ENCODE measurements around the gene MME.

Gene MME

DNA sequence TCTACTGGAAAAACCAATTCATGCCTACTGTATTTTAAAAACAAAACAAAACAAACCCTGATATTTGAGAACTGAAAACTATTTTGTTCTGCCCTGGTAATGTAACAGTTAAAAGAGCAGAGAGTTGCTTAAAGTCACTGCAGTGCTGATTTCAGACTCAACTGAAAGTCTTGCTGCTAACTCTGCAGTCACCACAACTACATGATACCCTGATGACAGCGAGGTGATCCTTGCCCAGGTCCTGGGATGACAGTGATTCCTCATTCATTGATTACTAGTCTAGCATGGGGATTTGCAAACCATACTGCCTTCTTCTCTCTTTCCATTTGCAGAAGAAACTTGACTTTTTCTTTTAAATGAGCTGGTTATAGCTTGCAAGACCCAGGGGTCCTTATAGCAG, 67.5 kb downstream of the MME start:
- no peak for DNase-seq (ENCODE audit: low read depth in 2 of 2)

DNA sequence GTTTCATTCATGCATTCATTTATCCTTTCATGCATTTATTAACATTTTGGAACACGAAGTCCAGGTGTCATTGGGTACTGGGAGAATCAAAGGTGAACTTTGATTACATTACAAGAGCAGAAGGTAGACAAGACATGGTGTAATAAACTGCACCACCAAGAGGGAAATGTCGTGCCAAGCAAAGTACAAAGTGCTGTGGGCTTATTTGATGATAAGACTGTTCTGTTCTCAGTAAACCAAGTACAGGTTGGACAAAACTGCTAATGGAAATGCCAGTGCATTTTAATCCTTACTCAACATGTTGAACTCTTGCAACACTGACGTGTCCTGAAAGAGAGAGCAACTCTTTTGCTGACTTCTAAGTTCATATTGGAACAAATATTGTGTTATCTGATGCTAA, 69.4 kb downstream of the MME start:
- no peak for DNase-seq (ENCODE audit: low read depth in 2 of 2)

GRCh38 chr3:155153242-155154186, 73.4 kb downstream of the MME start:
- no peak for DNase-seq (ENCODE audit: low read depth in 2 of 2)

- no peak for DNase-seq (ENCODE audit: low read depth in 2 of 2)
Measured at GRCh38 chr3:155154255-155154654, 74.1 kb downstream of the MME start.

- no peak for DNase-seq (ENCODE audit: low read depth in 2 of 2)
Measured at GRCh38 chr3:155158346-155159037, 78.4 kb downstream of the MME start.

GRCh38 chr3:155159301-155159700, 79.2 kb downstream of the MME start:
- no peak for DNase-seq (ENCODE audit: low read depth in 2 of 2)

DNA sequence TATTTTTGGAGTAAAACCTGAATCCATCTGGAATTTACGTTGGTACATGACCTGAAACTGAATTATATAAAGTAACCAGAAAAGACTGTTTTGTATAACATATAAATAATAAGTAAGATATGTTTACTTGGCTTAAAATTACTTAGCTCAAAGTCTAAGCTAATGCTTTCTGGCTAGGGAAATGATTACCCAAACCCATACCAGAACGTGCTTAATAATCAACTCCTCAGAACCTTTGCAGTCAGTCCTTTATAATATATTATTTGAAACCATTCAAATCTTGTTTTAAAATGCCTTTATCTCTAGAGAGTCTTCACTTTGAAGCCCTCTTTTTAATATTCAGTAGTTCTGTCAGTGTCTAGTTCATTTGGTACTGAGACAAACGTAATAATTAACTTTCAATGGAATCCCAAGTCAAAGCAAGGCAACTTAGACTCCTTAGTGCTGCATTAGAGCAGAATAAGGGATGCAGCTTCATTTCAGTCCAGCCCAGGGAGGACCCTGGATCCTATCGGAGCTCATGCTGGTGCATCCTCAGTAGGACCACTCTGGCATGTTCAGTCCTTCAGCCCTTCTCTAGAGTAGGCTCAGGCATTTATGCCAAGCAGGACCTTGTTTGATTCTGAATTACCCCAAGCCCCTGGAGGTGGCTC, 81.6 kb downstream of the MME start:
- no peak for DNase-seq (ENCODE audit: low read depth in 2 of 2)

DNA sequence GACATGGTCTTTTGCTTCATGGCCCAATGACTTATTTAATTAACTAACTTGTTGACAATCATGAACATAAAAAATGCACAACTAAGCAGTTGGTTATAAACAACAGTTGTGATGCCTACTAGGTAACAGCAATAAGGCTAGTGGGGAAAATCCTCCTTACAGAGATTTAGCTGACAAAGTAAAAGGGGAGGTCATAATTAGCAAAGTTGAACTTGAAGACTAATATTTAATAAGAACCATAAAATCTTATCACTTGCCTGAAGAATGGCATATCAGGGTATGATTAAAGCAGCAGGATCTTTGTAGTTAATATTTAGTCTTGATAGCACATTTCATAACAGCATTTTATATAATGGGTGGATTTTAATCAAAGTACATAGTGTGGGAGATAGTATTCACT, 84.2 kb downstream of the MME start:
- no peak for DNase-seq (ENCODE audit: low read depth in 2 of 2)

DNA sequence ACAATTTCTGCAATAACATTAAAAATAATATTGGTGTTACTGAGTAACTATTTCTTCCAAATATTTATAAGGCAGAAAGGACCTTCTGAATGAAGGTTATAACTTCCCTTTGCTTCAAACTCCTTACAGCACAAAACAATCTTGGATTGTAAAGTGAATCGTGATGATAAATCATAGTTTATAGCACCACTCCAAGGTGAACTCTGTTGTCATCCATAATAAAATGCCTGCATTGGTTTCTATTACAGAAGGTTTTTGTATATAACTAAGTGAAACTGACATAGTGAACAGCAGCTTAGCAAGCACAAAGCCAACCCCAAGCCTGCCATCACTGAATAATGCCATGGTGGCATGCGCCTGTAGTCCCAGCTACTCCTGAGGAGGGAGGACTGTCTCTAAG, 86.3 kb downstream of the MME start:
- no peak for DNase-seq (ENCODE audit: low read depth in 2 of 2)

- no peak for DNase-seq (ENCODE audit: low read depth in 2 of 2)
Measured at GRCh38 chr3:155169197-155169596, 89.1 kb downstream of the MME start.

- DNase-seq (ENCODE audit: low read depth in 2 of 2), result no peak
Measured at GRCh38 chr3:155173771-155174170, 93.7 kb downstream of the MME start.

DNA sequence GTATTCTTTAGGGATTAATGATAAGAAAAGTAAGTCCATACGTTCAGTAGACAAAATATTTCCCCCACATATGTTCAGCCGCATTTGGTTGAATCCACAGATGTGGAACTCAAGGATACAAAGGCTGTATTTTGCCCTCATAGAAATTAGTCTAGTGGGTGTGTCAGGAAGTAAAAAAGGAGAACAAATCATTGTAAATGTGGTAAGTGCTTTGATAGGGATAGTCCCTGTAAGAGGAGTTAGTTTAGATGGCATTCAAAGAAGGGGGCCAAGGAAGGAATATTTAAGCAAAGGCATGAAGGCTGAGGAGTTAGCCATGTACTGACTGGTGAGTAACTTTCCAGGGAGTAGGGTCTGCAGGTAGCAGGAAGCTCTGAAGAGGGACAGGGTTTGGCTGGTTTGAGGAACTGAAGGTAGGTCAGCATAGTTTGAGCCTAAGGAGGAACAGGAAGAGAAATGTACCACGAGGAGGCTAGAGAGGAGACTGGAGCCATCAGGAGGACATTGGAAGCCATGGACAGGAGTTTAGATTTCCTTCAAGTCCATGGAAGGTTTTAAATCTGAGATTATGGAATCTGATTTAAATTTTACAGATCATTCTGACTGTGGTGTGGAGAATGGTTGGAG, 98.8 kb downstream of the MME start:
- DNase-seq (ENCODE audit: low read depth in 2 of 2), result no peak

DNA sequence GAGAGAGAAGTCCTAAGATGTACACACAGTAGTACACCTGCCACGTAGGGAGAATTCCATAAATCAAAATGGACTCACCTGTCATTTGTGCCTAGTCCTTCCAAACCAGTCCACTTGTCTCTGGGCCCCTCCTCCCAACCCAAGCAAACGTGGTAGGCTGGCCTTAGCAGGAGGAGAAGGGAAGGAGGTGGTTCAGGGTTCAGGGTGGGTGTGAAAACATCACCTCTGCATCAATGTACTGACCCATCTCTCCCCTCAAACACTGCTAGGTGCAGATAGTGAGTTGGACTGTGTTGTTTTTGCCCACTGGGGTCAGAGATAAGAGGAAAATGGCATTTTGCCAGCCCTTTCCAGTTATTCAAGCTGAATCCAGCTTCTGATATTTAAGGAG, 99.3 kb downstream of the MME start:
- DNase-seq (ENCODE audit: low read depth in 2 of 2), result no peak

GRCh38 chr3:155179966-155180757, 100.0 kb downstream of the MME start:
- no peak for DNase-seq (ENCODE audit: low read depth in 2 of 2)

DNA sequence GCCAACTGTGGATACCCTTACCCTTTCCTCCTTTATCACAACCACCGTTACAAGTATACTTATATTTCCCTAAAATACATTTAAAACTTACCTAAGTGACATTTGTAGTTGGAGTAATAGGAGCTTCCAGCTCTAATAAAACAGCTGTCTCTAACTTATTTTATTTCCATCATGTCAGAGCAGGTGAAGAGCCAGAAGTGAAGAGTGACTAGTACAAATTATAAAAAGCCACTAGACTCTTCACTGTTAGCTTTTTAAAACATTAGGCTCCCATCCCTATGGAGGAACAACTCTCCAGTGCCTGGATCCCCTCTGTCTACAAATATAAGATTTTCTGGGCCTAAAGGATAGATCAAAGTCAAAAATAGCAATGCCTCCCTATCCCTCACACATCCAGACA, 102.3 kb downstream of the MME start:
- no peak for DNase-seq (ENCODE audit: low read depth in 2 of 2)

GRCh38 chr3:155184011-155184410, 103.9 kb downstream of the MME start:
- no peak for DNase-seq (ENCODE audit: low read depth in 2 of 2)

DNA sequence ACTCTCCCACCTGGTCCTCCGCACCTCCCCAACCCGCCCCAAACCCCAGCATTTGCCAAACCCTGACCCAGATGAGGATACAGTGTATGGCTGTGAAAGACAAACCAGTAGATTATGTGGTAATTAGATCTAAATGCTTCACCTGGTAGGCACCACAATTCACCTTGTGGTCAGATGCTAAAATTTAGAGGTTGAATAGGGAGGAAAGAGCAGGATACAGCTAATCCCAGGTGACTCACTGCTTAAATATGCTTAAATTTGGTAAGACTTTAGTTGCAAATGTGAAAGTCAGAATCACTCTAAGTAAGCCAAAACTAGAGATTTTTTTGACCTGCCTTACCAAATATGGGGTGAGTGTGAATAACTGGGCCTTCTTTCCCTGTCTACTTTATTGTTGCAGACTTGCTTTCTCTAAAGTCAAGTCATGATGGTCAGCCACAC, 105.5 kb downstream of the MME start:
- no peak for DNase-seq (ENCODE audit: low read depth in 2 of 2)

GRCh38 chr3:155188031-155188430, 107.9 kb downstream of the MME start:
- DNase-seq (ENCODE audit: low read depth in 2 of 2), result no peak

DNA sequence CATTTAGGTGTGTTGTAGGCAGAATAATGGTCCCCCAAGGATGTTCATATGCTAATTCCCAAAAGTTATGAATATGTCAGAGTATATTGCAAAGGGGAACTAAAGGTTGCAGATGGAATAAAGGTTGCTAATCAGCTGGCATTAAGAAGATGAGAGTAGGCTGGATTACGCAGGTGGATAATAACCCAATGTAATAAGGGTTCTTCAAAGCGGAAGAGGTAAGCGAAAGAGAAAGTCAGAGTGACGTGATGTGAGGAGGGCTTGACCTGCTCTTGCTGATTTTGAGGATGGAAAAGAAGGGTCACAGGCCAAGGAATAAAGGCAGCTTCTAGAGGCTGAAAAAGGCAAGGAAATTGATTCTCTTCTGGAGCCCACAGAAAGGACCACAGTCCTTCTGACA, 109.4 kb downstream of the MME start:
- no peak for DNase-seq (ENCODE audit: low read depth in 2 of 2)

- DNase-seq (ENCODE audit: low read depth in 2 of 2), result no peak
Measured at GRCh38 chr3:155190691-155191090, 110.6 kb downstream of the MME start.

All from stimulated activated CD4-positive, alpha-beta T cell treated with anti-CD3 and anti-CD28 coated beads, Interleukin-15, amount 100 ng/mL, for 48 hours (primary cell).